Glomerular visceral epithelial cell (primary cell): ENCODE measurements around the gene IFT25.

ENCODE experiments used
- DNase-seq: peaks from one replicate; pipeline ENCODE4 v3.0.0-alpha.2; 2016; ENCODE audit errors: extremely low spot score

The IFT25 gene

DNA sequence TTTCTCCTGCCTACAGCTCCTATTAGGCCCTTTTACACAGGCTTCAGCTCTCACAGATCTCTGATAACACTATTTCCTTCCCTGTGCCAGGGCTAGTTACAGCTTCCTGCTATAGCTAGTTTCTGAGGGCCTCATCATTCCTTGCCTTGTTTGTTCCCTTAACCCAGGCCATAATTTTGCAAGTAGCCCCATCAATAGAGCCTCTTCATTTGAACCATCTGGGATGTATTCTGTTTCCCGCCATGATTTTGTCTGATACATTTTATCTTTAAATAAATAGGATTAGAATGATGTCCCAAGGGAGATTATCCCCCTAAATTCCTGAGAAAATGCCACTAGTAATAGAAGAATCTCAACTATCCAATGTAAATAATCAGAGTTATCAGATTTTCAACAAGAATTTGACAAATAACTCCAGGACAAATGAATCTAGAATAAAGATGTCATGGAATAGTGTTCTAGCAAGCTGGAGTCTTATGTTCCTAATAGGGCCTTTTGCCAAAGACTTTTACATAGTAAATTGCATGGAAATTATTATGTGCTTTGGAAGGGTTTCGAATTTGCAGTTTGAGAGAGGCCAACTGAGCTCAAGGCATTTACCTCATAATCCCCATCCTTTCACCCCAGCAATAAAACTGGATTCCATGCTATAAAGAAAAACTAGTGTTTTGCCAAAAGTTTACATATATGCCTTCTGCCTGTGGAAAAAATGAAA, 16.1 kb downstream of the IFT25 start:
- DNase-seq: no peak

DNA sequence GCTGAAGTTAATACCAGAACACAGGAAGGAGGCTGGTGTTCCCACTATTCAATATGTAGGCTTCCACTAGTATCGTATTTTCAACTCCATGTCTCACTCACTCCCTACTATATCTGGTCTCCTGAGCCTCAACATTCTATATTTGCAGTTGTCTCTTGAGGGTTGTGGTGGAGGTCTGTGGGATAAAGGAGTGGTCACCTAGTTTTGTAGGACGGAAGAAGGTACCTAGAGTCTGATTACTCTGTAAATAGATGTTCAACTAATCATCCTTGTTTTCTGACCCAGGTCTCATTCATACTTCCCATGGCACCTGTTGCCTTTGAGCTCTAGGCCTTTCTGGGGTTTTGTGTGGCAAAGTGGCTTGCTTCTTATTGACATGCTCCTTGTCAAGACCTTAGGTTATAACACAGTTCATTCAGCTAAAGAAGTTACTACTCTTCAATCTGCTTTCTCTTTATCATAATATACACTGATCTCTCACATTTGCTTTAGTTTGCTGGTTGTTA, 18.1 kb downstream of the IFT25 start:
- DNase-seq: no peak

DNA sequence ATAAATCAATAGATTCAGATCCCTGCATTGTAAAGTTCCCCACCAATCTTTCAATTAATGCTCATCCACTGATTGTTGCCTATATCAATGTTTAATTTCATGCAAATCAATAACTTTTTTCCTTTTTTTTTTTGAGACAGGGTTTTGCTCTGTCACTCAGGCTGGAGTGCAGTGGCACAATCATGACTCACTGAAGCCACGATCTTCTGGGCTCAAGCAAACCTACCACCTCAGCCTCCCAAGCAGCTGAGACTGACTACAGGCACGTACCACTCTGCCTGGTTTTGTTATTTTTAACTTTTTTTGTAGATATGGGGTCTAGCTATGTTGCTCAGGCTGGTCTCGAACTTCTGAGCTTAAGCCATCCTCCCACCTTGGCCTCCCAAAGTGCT, 25.8 kb downstream of the IFT25 start:
- peak; percentile 31 for DNase-seq

DNA sequence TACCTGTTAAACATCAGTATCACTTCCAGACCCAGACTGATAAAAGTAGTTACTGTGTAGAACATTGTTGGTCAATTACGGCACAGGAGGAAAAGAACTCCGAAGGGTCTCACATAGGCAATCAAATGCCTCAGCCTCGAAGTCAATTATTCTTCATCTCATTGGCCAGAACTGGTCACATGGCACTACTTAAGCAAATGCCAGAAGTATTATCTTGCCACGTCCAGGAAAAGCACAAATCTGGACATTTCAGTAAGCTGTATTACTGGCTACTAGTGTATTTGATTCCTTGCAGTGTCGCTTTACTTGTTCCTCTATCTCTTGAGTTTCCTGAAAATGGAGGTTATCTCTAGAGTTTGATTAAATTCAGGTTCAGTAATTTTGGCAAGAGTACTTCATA, 27.2 kb downstream of the IFT25 start:
- DNase-seq: no peak

DNA sequence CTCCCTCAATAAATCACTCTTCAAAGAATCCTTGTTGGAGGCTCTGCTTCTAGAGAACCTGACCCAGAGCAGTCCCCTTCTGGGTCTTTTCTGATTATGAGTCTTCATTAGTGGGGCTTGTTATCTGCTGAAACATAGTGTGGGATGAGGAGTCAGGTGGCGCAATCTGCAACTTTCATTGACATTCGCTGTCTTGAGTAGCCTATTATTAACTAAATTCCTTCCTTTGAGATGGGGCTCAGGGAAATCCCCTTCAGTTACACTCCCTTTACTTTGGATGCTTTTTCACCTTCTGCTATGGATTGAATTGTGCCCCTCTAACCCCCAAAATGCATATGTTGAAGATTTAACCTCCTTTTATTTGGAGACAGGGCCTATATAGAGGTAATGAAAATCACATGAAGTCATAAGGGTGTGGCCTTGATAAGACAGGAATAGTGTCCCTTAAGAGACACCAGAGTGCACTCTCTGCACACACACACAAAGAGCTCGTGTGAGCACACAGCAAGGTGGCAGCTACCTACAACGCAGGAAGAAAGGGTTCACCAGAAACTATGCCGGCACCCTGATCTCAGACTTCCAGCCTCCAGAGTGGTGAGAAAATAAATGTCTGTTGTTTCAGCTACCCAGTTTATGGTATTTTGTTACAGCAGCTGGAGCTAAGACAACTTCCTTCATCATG, 32.0 kb downstream of the IFT25 start:
- DNase-seq: no peak

DNA sequence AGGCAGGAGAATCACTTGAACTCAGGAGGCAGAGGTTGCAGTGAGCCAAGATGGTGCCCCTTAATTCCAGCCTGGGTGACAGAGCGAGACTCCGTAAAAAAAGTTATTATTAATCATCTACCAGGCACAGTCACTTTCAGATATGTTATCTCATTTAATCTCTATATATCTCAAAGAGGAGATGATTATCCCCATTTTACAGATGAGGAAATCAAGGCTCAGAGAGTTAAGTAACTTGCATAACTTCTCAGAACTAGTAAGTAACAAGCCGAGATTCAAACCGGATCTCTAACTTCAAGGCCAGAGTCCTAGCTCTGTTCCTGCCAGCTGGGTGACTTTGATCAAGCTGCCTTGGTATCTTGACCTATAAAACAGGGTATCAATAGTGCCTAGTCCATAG, 34.1 kb downstream of the IFT25 start:
- DNase-seq: no peak

DNA sequence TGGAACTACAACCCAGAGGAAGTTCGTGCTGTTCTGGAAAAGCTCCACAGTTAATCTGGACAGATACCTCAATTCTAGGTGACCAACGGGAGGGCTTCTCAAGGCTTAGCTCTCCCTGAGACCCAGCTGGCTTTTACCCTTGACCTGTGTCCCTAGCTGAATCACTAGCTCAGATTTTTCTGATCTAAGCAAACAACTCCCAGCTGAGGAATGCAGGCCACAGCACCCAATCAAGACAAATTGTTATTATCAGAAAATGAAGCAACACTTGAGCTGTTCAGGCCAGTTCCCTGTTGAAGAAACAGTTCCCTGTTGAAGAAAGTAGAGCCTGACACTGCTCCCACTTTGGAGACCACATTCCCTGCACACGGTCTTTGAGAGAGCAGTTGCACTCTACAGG, 35.6 kb downstream of the IFT25 start:
- no peak for DNase-seq

DNA sequence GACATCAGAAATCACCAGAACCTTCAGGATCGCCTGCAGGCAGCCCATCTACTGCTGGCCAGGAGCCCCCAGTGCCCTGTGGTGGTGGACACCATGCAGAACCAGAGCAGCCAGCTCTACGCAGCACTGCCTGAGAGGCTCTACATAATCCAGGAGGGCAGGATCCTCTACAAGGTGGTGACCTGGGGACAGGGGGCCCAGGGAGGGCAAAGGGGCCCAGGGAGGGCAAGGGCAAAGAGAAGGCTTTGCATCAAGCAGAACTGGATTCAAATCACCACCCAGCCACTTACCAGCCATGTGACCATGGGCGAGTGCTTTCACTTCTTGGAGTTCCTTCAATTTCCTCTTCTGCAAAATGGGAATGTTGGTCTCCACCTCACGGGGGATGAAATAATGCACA, 39.4 kb downstream of the IFT25 start:
- no peak for DNase-seq

DNA sequence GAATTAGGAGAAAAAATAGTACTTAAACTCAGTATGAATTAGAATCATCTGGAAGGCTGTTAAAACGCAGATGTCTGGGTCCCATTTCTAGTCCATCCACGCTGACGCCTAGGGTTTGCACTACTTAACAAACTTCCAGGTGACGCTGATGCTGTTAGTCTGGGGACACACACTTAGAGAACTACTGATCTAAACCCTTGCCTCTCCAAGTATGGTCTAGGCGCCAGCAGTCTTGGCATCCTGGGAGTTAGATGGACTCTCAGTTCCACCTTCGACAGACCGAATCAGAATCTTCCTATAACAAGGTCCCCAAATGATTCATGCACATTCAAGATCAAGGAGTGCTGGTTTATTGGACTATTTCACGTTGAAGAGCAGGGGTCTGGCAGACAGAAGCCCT, 40.0 kb downstream of the IFT25 start:
- DNase-seq: no peak

DNA sequence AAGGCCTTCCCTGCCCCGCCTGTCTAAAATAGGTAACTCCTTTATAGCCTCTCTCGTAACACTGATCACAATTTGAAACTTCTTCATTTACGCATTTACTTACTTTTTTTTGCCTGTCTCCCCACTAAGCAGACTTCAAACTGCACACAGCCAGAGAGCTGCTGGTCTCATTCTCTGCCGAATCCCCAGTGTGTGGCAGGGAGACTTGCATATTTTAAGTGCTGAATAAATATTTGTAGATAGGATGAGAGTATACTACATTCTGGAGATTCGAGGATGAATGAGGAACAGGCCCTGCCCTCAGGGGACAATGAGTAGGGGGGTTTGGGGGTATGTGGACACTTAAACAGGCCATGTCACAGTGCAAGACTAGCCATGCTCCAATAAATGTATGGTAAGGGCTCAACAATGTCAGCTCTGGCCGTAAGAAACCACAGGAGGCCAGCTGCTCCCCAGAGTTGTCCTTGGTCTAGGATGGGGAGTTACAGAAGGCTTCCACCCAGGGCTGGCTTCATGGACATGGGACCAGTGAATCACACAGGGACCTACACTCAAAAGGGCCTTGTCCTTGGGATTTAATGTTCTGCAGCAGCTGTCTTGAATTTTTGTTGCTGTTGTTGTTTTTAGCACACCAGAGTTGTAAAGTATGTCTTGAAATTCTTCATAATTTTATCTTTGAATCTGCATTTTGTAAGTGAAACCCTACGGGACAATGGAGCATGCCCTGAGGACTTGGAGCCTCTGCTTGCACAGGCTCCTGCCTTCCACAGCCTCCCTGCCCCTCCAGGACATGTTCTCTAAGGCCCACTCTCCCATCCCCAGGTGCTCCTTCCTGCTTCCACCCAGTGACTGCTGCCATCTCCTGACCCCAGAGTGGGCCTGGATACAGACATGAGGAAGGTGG, 43.0 kb downstream of the IFT25 start:
- DNase-seq: no peak

DNA sequence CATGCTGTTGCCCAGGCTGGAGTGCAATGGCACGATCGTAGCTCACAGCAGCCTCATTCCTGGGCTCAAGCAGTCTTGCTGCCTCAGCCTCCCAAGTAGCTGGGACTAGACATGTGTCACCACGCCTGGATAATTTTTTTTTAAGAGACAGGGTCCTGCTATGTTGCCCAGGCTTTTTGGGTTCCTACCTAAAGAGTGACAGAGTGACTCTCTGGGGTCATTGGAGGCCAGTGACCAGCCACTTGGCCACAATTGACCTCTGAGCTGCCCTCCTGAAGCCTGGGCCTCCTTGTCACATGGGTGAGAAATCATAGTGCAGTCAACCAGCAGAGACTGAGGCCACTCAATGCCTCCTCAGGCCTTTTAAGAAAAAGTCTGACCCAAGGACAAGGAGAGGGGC, 45.8 kb downstream of the IFT25 start:
- DNase-seq: no peak

DNA sequence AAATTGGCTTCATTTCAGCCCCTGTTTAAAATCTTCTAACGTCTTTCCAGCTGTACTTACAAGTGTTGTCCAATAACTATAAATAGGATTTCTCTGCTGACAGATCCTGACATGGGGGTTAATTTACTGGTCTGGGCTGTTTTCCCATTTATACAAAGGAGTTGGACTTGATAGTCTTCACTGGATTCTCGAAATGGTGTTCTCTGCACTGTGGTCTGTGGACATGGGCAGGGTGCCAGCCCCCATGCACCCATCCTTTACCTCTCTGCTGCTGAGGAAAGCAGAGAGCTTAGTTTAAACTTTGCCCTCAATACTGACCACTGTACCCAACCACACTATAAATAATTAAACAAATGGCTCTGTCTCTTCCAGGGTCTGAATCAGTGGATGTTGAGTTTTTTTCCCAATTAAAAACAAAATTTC, 46.3 kb downstream of the IFT25 start:
- peak; percentile 95 for DNase-seq

DNA sequence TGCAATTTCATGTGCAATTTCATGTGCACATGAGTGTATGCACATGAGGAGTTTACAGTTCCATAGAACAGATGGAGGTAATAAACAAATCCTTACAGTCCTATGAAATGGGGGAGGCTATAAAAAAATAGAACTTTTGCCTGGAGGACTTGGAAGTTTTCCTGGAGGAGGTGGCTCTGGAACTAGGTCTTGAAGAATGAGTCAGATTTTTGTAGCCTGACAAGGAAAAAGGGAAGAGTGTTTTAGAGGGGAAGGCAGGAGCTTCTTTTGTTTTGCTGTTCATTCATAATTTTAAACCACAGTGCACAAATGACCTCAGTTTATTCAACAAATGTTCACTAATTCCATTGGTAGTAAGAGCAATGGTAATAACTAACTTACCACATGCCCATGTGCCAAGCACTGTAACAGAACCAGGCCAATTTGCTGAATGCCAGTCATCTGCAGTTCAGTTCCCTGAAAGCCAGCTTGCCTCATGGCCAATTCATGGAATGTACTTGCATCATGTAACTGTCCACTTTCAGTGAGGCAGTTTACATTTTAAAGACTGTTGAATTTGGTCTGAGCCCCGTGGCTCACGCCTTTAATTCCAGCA, 48.8 kb downstream of the IFT25 start:
- peak; percentile 67 for DNase-seq

DNA sequence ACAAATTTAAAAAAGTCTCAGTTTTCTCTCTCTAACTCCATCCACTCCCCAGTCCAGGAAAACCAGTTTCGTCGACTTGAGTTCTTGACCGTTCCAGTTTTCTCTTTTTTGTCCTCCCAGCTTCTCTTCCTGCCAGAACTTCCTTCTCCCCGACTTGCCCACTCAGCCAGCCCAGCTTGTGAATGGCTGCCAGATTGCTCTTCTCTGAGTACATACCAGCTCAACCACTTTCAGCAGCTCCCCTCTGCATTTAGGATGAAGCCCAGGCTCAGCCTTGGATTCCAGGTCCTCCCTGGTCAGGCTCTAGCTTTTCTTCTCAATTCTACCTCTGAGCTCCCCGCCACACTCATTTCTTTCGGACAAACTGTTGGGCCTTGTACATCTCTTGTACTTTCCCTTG, 50.1 kb downstream of the IFT25 start:
- no peak for DNase-seq

DNA sequence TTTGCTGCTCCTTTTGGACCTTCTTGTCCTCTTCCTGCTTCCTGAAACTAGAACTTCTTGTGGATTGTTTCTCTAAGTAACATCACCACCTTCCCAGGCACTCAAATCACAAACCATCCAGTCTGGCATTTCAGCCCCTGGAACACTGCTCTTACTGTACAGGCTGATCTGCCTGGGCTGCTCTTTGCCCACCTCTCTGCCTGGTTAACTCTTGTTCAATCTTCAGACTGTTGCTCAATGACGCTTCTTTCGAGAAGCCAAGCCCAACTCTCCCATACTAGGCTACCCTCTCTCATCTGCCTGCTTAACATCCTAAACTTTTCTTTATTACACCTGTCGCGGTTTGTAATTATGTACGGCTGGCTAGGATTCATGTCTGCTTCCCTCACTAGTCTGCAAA, 50.9 kb downstream of the IFT25 start:
- no peak for DNase-seq

DNA sequence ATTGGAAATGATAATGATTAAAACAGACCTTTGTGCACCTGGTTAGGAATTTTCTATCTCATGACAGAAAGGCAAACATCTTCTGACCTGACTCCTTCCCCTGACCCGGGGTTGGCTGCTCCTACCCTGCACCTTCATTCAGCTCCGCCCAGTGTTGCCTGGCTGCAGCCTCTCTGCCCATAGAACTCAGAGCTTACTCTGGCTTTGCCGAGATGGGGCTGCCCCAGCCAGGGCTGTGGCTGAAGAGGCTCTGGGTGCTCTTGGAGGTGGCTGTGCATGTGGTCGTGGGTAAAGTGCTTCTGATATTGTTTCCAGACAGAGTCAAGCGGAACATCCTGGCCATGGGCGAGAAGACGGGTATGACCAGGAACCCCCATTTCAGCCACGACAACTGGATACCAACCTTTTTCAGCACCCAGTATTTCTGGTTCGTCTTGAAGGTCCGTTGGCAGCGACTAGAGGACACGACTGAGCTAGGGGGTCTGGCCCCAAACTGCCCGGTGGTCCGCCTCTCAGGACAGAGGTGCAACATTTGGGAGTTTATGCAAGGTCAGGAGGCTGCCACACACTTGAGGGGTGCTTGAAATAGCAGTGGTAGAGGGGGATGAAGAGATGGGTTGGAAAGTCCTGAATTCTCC, 51.4 kb downstream of the IFT25 start, which contains the start of gene DIO1:
DIO1 (plus strand) TSS at position 189 of the 638 bp plus-strand sequence; CDS start at position 213, 24 bp downstream.
- no peak for DNase-seq

DNA sequence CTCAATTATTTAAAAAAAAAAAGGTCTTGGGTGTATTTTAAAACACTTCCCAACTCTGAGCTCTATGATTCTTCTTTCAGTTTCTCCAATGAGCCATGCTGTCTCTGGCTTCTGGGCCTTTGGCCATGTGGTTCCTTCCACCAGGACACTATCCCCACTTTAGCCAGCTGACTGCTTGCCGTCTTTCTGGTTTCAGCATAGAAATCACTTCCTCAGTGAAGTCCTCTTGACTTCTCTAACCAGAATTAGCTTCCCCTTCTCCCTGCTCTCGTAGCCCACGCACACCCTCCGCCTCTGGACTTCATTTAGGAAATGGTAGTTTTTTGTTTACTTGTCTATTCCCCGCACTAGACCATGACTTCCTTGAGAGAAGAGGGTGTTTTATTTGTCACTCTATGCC, 52.6 kb downstream of the IFT25 start:
- DNase-seq: no peak

DNA sequence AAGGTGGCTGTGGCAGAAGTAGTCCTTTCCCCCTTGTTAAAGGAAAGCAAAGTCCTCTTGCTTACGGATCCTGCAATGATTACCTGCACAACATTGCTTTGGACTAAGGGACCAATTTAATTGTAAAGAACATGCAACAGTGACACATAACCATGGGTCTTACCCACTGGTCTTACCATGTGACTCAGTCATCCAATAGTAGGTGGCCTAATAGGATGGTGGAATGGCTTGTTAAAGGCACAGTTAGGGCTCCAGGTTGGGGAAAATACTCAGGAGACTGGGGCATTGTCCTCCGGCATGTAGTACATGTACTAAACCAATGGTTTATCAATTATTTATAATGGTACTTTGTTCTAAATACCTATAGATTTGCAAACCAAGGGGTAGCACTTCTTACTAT, 53.8 kb downstream of the IFT25 start:
- no peak for DNase-seq

DNA sequence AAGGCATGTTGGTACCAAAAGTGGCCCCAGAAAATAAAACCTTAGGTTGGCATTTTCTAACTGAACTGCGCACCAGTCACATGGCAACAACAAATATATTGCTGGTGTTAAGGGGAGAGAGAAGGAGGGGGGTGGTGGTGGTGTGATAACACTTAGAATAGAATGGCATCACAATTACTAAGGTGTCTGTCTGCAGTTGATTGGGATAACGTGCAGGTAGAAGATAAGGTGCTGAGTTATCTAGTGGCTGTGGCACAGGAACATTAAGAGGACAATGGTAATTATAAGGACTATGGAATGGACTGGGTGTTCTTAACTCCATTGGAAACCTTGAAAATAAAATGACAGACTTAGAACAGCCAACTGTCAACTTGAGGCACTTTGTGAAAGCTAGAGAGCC, 54.5 kb downstream of the IFT25 start:
- DNase-seq: no peak

DNA sequence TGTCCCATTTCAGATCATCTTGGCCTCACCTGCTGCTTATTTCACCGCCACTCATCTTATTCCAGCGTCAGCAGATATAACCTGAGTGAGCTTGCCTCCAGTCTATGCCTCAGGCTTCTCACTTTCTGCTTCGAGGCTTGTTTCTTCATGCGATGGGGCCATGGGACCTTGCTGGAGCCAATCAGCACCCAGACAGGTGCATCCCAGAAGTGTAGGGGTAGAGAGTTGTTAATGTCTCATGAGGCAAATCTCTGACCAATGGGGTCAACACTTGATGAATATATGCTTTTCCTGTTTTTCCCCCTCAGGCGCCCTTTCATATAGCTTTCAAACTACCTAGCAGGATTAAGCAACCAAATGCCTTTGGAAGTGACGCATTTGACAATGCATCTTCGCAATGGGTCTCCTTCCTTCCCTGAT, 55.0 kb downstream of the IFT25 start:
- no peak for DNase-seq
